Astrocyte (in vitro differentiated cells and primary cell): Measurements from ENCODE around the gene AP3B1.

ENCODE experiments used
- EZH2 ChIP-seq: IDR thresholded peaks from 2 replicates; pipeline ENCODE4 v1.6.1; 2012; ENCODE audit warnings: mild to moderate bottlenecking, low read length, inconsistent platforms; ENCODE audit not compliant: insufficient read depth
- TF ChIP-seq, protein P1 (sequence below): IDR thresholded peaks from 2 replicates; pipeline ENCODE4 v1.5.1; 2011; ENCODE audit warnings: low read depth, mild to moderate bottlenecking, inconsistent platforms, low read length, moderate library complexity; ENCODE audit not compliant: insufficient read depth

DNA sequence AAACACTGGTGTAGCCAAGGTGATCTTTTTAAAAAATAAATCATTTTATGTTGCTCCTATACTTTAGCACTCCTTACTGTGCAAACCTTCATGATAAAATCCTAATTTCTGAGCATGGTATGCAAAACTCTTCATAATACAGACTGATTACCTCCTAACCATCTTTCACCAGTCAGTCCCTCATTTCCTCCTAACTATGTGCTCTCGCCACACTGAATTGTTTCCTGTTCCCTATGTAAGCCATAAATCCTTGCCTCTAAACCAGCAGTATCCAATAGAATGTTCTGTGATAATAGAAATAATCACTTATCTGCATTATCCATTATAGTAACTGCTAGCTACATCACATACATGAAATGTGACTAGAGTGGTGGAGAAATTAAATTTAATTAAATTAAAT, 10.7 kb downstream of the AP3B1 start:
- no peak for TF ChIP-seq EZH2
- TF ChIP-seq, protein P1, sequence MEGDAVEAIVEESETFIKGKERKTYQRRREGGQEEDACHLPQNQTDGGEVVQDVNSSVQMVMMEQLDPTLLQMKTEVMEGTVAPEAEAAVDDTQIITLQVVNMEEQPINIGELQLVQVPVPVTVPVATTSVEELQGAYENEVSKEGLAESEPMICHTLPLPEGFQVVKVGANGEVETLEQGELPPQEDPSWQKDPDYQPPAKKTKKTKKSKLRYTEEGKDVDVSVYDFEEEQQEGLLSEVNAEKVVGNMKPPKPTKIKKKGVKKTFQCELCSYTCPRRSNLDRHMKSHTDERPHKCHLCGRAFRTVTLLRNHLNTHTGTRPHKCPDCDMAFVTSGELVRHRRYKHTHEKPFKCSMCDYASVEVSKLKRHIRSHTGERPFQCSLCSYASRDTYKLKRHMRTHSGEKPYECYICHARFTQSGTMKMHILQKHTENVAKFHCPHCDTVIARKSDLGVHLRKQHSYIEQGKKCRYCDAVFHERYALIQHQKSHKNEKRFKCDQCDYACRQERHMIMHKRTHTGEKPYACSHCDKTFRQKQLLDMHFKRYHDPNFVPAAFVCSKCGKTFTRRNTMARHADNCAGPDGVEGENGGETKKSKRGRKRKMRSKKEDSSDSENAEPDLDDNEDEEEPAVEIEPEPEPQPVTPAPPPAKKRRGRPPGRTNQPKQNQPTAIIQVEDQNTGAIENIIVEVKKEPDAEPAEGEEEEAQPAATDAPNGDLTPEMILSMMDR, result no peak
